Right renal pelvis (tissue), 4 donors: ENCODE results near the gene EMSY. TPM values are rescaled to one million over a fixed set of nuclear protein-coding genes. Genes with fewer than 3 reads are reported as not detected.
"Not testable (repeated sequence)": the region's sequence is repeated elsewhere in the genome, so short reads cannot be mapped to it uniquely, and the experiment has no call there.

Source experiments
- DNase-seq, 4 donors: peaks; one replicate each; pipeline ENCODE4 v3.0.0-alpha.2; 2013; ENCODE audit warnings: low read depth in 4 of 4, low spot score in 3 of 4, missing footprints in 1 of 4
- polyA plus RNA-seq, 4 donors: library from polyadenylated mRNA; unstranded; fragments of 120-200 nt; gene quantifications; one replicate each; pipeline ENCODE4 v1.2.1, GENCODE V29; 2013; ENCODE audit not compliant: insufficient read length in 4 of 4

The EMSY gene, protein sequence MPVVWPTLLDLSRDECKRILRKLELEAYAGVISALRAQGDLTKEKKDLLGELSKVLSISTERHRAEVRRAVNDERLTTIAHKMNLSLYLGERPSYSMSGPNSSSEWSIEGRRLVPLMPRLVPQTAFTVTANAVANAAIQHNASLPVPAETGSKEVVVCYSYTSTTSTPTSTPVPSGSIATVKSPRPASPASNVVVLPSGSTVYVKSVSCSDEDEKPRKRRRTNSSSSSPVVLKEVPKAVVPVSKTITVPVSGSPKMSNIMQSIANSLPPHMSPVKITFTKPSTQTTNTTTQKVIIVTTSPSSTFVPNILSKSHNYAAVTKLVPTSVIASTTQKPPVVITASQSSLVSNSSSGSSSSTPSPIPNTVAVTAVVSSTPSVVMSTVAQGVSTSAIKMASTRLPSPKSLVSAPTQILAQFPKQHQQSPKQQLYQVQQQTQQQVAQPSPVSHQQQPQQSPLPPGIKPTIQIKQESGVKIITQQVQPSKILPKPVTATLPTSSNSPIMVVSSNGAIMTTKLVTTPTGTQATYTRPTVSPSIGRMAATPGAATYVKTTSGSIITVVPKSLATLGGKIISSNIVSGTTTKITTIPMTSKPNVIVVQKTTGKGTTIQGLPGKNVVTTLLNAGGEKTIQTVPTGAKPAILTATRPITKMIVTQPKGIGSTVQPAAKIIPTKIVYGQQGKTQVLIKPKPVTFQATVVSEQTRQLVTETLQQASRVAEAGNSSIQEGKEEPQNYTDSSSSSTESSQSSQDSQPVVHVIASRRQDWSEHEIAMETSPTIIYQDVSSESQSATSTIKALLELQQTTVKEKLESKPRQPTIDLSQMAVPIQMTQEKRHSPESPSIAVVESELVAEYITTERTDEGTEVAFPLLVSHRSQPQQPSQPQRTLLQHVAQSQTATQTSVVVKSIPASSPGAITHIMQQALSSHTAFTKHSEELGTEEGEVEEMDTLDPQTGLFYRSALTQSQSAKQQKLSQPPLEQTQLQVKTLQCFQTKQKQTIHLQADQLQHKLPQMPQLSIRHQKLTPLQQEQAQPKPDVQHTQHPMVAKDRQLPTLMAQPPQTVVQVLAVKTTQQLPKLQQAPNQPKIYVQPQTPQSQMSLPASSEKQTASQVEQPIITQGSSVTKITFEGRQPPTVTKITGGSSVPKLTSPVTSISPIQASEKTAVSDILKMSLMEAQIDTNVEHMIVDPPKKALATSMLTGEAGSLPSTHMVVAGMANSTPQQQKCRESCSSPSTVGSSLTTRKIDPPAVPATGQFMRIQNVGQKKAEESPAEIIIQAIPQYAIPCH (N-terminal part only)
- 10 to 100 TPM; 24.8 to 28.8 (median 27.1) TPM for polyA plus RNA-seq

GRCh38 chr11:76444384-76445120, at the start of gene EMSY:
Gene EMSY (plus strand): TSS chr11:76445018. CDS start chr11:76446939, 1,921 bp downstream.
- peak; percentile 96 to 98 (median 97) for DNase-seq

DNA sequence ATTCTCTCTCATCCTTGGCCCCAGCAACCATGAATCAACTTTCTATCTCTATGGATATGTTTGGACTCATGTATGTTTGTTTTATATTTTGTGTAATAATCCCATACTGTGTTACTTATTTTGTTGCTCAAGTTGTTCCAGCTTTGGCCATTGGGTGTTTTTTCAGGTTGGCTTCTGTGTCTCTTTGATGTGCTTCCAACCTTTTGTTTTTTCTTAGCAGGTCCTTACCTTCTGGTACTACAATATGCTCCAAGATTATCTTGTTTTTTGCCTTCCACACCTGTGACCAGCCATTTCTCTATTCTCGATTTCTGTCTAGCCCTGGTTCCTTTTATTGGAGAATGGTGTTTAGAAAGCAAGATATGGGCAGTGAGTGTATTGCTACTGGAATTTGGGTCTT, 49.5 kb upstream of the EMSY start:
- no peak for DNase-seq

GRCh38 chr11:76397383-76397782, 47.4 kb upstream of the EMSY start:
- DNase-seq, result no peak

GRCh38 chr11:76400967-76401366, 43.9 kb upstream of the EMSY start:
- no peak for DNase-seq

DNA sequence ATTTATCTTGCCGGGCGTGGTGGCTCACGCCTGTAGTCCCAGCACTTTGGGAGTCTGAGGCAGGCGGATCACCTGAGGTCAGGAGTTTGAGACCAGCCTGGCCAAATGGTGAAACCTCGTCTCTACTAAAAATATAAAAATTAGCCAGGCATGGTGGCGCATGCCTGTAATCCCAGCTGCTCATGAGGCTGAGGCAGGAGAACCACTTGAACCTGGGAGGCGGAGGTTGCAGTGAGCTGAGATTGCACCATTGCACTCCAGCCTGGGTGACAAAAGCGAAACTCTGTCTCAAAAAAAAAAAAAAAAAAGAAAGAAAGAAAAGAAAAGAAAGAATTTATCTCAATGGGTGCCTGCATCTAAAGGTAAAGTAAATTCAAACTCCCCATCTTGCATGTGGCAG, 43.3 kb upstream of the EMSY start:
- DNase-seq, result not testable (repeated sequence)

DNA sequence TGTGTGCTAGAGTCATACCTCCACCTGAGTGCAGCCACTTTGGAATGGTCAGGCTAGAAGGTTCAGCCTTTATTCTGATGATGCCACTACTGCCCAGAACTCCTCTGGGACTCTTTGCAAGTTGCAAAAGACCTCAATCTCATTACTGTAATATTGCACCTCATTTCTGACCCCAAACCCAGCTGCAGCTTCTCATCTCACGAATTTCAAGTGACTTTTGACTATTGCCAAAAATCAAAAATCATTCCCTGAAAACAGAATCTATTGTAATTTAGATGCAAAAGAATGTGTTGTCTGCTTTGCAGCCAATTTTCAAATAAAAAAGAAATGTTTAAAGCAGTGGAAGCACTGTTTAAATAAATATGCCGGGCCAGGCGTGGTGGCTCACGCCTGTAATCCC, 38.5 kb upstream of the EMSY start:
- DNase-seq, result no peak

DNA sequence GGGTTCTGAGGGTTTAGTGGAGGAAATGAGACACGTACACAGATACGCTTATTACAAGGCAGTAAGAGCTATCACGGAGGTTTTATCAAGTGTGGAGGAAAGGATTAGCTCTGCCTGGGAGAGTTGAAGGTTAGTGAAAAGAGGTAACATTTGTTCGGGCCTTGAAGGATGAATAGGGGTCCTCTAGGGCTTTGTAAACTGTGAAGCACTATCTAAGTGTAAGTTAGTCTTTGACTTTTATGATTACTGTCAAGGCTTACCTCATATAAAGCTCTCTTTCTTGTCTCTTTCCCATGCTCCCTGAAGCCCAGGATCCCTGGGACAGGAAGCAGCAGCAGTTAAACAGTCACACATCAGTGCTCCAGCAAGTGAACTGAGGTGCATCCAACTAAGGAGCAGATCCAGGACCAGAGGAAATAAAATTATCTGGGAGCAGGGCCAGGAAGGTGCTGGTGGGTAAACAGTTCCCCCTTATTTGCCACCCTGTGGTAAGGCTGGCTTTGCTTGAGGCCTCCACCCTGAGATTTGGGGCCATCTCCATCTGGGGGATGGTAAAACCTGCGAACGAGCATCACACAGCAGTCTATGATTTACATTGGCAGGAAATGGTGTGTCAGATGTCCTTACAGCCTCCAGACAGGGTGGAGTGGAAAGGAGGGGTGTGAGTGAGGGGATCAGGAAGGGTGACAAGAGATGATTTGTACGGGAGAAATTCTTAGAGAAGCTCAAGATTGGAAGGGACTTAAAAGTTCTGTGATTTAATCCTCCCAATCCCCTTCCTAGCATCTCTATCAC, 36.5 kb upstream of the EMSY start:
- peak in 2 of 4 donors; percentile 48 to 51 for DNase-seq

DNA sequence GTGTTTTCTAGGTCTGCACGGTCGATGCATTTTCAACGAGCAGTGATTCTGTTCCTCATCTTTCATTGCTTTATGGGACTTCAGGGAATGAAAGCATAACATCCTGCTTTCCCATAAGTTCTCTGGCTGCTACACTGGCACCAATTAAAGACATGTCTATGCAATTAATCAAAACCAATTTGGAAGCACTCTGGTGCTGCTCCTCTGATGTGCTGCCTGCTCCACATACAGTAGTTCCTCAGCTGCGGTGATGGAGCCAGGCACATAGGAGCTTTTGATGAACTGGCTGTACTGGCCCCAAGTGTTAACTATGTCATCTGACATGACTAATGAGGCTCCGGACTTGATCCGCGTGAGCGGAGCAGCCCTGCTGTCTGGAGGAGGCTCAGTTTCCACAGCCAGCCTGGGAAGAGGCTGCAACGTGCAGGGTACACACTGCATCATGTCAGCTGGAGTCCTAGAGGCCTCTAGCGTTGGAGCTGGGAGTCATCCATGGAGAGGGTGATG, 33.9 kb upstream of the EMSY start:
- peak; percentile 28 to 63 (median 36) for DNase-seq

DNA sequence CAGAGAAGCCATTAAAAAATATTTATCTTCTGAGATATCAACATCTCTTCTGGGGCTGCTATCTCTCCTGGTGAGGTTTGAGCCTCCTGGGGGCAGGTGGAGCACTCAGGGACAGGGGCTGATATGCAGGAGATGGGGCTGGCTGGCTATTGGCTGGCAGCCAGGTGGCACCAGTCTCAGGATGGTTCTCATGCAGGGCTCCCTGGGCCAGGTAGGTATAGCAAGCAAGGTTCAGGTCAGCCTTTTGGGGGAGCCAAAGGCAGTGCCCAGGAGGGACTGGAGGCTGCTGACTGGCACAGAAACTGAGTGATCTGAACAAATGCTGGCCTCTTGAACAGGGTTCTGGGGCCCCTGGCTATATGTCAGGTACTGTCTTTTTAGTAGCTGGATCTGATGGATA, 29.7 kb upstream of the EMSY start:
- no peak for DNase-seq

GRCh38 chr11:76419896-76420295, 24.9 kb upstream of the EMSY start:
- no peak for DNase-seq

GRCh38 chr11:76424379-76424778, 20.4 kb upstream of the EMSY start:
- no peak for DNase-seq

GRCh38 chr11:76424891-76425290, 19.9 kb upstream of the EMSY start:
- no peak for DNase-seq

GRCh38 chr11:76426660-76427059, 18.2 kb upstream of the EMSY start:
- DNase-seq, result no peak

DNA sequence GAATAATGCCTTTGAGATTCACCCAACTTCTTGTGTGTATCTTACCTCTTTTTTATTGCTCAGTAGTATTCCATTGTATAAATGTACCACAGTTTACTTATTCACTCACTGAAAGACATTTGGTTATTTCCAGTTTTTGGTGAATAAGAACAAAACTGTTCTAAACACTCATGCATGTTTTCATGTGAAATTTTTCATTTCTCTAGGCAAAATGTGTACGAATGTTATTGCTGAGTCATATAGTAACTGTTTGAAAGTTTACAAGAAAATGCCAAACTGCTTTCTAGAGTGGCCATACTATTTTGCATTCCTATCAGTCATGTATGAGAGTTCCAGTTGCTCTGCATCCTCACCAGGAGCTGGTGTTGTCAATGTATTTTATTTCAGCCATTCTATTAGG, 8.8 kb upstream of the EMSY start:
- DNase-seq, result no peak

DNA sequence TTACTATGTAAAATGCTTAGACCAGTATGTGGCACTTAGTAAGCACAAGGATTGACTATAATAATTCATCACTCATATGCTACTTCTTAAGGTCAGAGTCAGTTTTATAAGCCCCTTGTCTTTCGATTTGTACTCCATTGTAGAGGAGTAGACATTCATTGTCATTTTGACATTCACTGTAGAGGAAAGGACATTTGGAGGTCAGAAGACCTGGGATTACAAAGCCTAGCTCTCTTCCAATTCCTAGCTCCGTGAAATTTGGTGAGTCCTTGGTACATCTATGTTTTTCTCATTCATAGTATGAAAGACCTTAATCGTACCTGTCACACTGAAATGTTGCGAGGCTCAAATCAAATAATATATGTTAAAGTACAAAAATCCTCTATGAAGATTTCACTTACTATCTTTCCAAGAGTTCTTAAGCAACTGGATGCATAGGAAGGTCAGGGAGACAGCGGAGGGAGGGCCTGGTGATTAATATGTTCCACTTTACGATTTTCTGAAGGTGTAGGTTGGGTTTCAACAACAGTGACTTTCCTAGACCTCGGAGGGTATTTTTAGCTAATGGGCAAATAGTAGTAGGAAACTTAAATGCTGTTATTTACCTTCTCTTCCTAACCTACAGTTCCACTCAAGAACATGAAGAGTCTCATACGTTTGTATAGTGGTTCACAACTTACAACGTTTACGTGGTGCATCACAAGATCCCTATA, 1.4 kb upstream of the EMSY start:
- no peak for DNase-seq

DNA sequence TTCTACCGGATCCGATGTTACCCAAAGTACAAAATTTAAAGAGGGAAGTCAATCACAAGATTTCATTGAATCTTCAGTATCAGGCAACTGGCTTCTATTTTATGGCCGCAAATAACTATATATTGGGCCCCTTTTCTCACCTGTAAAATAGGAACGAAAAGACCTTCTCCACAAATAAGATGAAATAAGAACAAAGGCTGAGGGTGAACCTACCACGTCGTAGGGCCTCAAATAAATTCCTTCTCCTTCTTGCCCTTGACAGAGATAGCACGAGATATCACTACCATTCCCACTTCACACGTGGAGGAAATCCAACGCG, 794 bp upstream of the EMSY start:
- DNase-seq, result no peak

GRCh38 chr11:76445121-76446084, 585 bp downstream of the EMSY start:
- peak; percentile 56 to 74 (median 64) for DNase-seq
